Fibroblast of lung (primary cell): ENCODE measurements around the gene HDLBP.

Experiments
- EZH2 ChIP-seq: IDR thresholded peaks from 2 replicates; pipeline ENCODE4 v1.5.1; 2012; ENCODE audit warnings: low read length, control low read depth, mild to moderate bottlenecking; ENCODE audit errors: missing control alignments
- TF ChIP-seq, protein P1 (sequence below), 2 donors: IDR thresholded peaks in 1 of 2; conservative IDR thresholded peaks in 1 of 2; 1 replicate in 1 of 2; 2 replicates in 1 of 2; pipeline ENCODE4 v1.5.1; 2011 to 2012; ENCODE audit warnings: low read length in 2 of 2, control low read depth in 1 of 2, inconsistent platforms in 1 of 2, low read depth in 1 of 2, mild to moderate bottlenecking in 1 of 2

GRCh38 chr2:241234962-241235740, 80.3 kb downstream of the HDLBP start:
- TF ChIP-seq EZH2, result no peak
- TF ChIP-seq, protein P1, sequence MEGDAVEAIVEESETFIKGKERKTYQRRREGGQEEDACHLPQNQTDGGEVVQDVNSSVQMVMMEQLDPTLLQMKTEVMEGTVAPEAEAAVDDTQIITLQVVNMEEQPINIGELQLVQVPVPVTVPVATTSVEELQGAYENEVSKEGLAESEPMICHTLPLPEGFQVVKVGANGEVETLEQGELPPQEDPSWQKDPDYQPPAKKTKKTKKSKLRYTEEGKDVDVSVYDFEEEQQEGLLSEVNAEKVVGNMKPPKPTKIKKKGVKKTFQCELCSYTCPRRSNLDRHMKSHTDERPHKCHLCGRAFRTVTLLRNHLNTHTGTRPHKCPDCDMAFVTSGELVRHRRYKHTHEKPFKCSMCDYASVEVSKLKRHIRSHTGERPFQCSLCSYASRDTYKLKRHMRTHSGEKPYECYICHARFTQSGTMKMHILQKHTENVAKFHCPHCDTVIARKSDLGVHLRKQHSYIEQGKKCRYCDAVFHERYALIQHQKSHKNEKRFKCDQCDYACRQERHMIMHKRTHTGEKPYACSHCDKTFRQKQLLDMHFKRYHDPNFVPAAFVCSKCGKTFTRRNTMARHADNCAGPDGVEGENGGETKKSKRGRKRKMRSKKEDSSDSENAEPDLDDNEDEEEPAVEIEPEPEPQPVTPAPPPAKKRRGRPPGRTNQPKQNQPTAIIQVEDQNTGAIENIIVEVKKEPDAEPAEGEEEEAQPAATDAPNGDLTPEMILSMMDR (conservative IDR thresholded peaks at IDR 0.05 in 1 of 2, IDR thresholded peaks at IDR 0.05 in 1 of 2; ENCODE audit: low read depth in 1 of 2, low read length in 2 of 2), result no peak
